ENCODE data around the gene SPOCD1.

GRCh38 chr1:31754397-31754796, 61.4 kb downstream of the SPOCD1 start:
- no peak for TF ChIP-seq CTCF (IDR thresholded peaks at IDR 0.05)
- no peak for TF ChIP-seq POLR2AphosphoS5 (IDR thresholded peaks at IDR 0.05)
- TF ChIP-seq EP300 (IDR thresholded peaks at IDR 0.05; ENCODE audit: low read depth), result no peak

Measured in transverse colon (tissue), 4 donors.